ENCODE results near the gene HFE.
"Not testable (repeated sequence)": the region's sequence is repeated elsewhere in the genome, so short reads cannot be mapped to it uniquely, and the experiment has no call there.

The HFE gene

GRCh38 chr6:26087284-26088115 is at the start of gene HFE:
Gene HFE (plus strand): TSS chr6:26087429. CDS start chr6:26087441, 12 bp downstream.
- DNase-seq, result peak in 29 of 58 donors; percentile 2 to 64 (median 20)

- no peak for DNase-seq
Observed at GRCh38 chr6:26041946-26042345, 45.3 kb upstream of the HFE start.

- peak in 56 of 58 donors; percentile 2 to 95 (median 60) for DNase-seq
Observed at GRCh38 chr6:26043384-26044139, 43.7 kb upstream of the HFE start.

- peak in 12 of 58 donors; percentile 1 to 55 (median 17) for DNase-seq
Observed at GRCh38 chr6:26044140-26045064, 42.8 kb upstream of the HFE start.

GRCh38 chr6:26045065-26045927 is 41.9 kb upstream of the HFE start:
- peak in 55 of 58 donors; percentile 12 to 87 (median 60) for DNase-seq

GRCh38 chr6:26045928-26046368 is 41.3 kb upstream of the HFE start:
- no peak for DNase-seq

GRCh38 chr6:26047329-26047728 is 39.9 kb upstream of the HFE start:
- DNase-seq, result not testable (repeated sequence)

GRCh38 chr6:26048590-26048989 is 38.6 kb upstream of the HFE start:
- no peak for DNase-seq

- no peak for DNase-seq
Observed at GRCh38 chr6:26051665-26052310, 35.4 kb upstream of the HFE start.

GRCh38 chr6:26052762-26053250 is 34.4 kb upstream of the HFE start:
- DNase-seq, result not testable (repeated sequence)

GRCh38 chr6:26053992-26054780 is 33.0 kb upstream of the HFE start:
- no peak for DNase-seq

- peak in 57 of 58 donors; percentile 10 to 93 (median 76) for DNase-seq
Observed at GRCh38 chr6:26054781-26055718, 32.2 kb upstream of the HFE start.

GRCh38 chr6:26055719-26056582 is 31.3 kb upstream of the HFE start:
- peak; percentile 27 to 91 (median 80) for DNase-seq

GRCh38 chr6:26056583-26057350 is 30.5 kb upstream of the HFE start:
- peak in 24 of 58 donors; percentile 3 to 67 (median 16) for DNase-seq

GRCh38 chr6:26057899-26058298 is 29.3 kb upstream of the HFE start:
- DNase-seq, result no peak
